Measurements from ENCODE around the gene GTF2B. TPM values are rescaled to one million over a fixed set of nuclear protein-coding genes. Genes with fewer than 3 reads are reported as not detected.

The GTF2B gene
- total and polyA plus RNA-seq, 9 donors = 32.1 to 60.8 (median 40.6) TPM

- no CpG with 5 or more reads among the region's 2 CpGs for WGBS (ENCODE audit: insufficient coverage)
- no peak for DNase-seq
- peaks cover 30% of the 10 kb centered on the region for H3K36me3 ChIP-seq (ENCODE audit: control insufficient read depth, insufficient read depth, low read length)
Observed at GRCh38 chr1:88802950-88803349, 88.4 kb downstream of the GTF2B start.

More at GRCh38 chr1:88802950-88803349, 88.4 kb downstream of the GTF2B start:
- Histone ChIP-seq H3K27ac (ENCODE audit: low read length) (no peak overlapping the region), H3K4me1 (ENCODE audit: control insufficient read depth, insufficient read depth, low read length) (no peaks in the 10 kb centered on the region), H3K4me3 (ENCODE audit: low read length) (no peak overlapping the region), H3K9me3 (replicated peaks; ENCODE audit: control insufficient read depth, low read depth, low read length) (no peaks in the 10 kb centered on the region), H3K27me3 (ENCODE audit: control insufficient read depth, insufficient read depth, low read length) (no peaks in the 10 kb centered on the region)

Other genes with a start within 250 kb of the GTF2B start
- 34.8 TPM for gene PKN2, start 207.3 kb downstream of the GTF2B start, total RNA-seq
- gene PKN2, start 207.3 kb downstream of the GTF2B start, polyA plus RNA-seq (ENCODE audit: insufficient read depth in 1 of 8, insufficient read length in 8 of 8, low replicate concordance in 1 of 8) = 10 to 100 TPM; 25.9 to 39.7 (median 28.8) TPM
- gene KYAT3, start 101.1 kb upstream of the GTF2B start, total RNA-seq = 18.6 TPM
- gene KYAT3, start 101.1 kb upstream of the GTF2B start, polyA plus RNA-seq (ENCODE audit: insufficient read depth in 1 of 8, insufficient read length in 8 of 8, low replicate concordance in 1 of 8) = 10 to 100 TPM; 15.3 to 28.7 (median 21.1) TPM
- 11.8 TPM for gene RBMXL1, start 101.1 kb upstream of the GTF2B start, total RNA-seq
- 10 to 100 TPM in 7 of 8 donors, 1 to 10 TPM in 1; 8.9 to 17.3 (median 14.5) TPM for gene RBMXL1, start 101.1 kb upstream of the GTF2B start, polyA plus RNA-seq (ENCODE audit: insufficient read depth in 1 of 8, insufficient read length in 8 of 8, low replicate concordance in 1 of 8)
- 2.3 TPM for gene GBP3, start 131.3 kb upstream of the GTF2B start, total RNA-seq
- 1 to 10 TPM; 1.3 to 4.5 (median 3.0) TPM for gene GBP3, start 131.3 kb upstream of the GTF2B start, polyA plus RNA-seq (ENCODE audit: insufficient read depth in 1 of 8, insufficient read length in 8 of 8, low replicate concordance in 1 of 8)
- 7.8 TPM for gene GBP1, start 173.6 kb upstream of the GTF2B start, total RNA-seq
- gene GBP1, start 173.6 kb upstream of the GTF2B start, polyA plus RNA-seq (ENCODE audit: insufficient read depth in 1 of 8, insufficient read length in 8 of 8, low replicate concordance in 1 of 8) = 1 to 10 TPM; 3.0 to 7.8 (median 5.8) TPM
- gene GBP2, start 234.5 kb upstream of the GTF2B start, total RNA-seq = 1.3 TPM
- 1 to 10 TPM in 4 of 8 donors, under 1 TPM in 4; 0.44 to 3.5 (median 1.0) TPM for gene GBP2, start 234.5 kb upstream of the GTF2B start, polyA plus RNA-seq (ENCODE audit: insufficient read depth in 1 of 8, insufficient read length in 8 of 8, low replicate concordance in 1 of 8)

All from muscle of leg (tissue), 11 donors.